ENCODE measurements around the gene ARL14. TPM values are rescaled to one million over a fixed set of nuclear protein-coding genes. Genes with fewer than 3 reads are reported as not detected.

The ARL14 gene
- total RNA-seq, 6 experiments from 2014 or later, result 0.31 to 0.66 TPM; not detected in 4

DNA sequence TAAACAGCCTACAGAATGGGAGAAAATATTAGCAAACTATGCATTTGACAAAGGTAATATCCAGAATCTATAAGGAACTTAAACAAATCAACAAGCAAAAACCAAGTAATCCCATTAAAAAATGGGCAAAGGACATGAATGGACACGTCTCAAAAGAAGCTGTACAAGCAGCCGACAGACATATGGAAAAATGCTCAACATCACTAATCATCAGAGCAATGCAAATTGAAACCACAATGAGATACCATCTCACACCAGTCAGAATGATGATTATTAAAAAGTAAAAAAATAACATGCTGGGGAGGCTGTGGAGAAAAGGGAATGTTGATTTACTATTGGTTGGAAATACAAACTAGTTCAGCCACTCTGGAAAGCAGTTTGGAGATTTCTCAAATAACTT lies 48.4 kb downstream of the ARL14 start:
- H3K9me3 ChIP-seq, result no peaks in the 10 kb centered on the region
- no peaks in the 10 kb centered on the region for H3K27me3 ChIP-seq
- intact Hi-C loops (cut with DNase I), result no loop called here
- H3K36me3 ChIP-seq, result no peaks in the 10 kb centered on the region
- DNase-seq (no peak), ATAC-seq (no peak)
- TF ChIP-seq, protein P1, sequence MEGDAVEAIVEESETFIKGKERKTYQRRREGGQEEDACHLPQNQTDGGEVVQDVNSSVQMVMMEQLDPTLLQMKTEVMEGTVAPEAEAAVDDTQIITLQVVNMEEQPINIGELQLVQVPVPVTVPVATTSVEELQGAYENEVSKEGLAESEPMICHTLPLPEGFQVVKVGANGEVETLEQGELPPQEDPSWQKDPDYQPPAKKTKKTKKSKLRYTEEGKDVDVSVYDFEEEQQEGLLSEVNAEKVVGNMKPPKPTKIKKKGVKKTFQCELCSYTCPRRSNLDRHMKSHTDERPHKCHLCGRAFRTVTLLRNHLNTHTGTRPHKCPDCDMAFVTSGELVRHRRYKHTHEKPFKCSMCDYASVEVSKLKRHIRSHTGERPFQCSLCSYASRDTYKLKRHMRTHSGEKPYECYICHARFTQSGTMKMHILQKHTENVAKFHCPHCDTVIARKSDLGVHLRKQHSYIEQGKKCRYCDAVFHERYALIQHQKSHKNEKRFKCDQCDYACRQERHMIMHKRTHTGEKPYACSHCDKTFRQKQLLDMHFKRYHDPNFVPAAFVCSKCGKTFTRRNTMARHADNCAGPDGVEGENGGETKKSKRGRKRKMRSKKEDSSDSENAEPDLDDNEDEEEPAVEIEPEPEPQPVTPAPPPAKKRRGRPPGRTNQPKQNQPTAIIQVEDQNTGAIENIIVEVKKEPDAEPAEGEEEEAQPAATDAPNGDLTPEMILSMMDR (IDR thresholded peaks at IDR 0.05), result no peak
- TF ChIP-seq POLR2A (IDR thresholded peaks at IDR 0.05), result no peak
- no peak overlapping the region for H3K27ac ChIP-seq
- H3K4me1 ChIP-seq, result no peaks in the 10 kb centered on the region
- WGBS (ENCODE audit: insufficient coverage, low coverage, low lambda C conversion rate, missing lambda C conversion rate), result 47% methylated on average over 2 of the region's 2 CpGs
- no peak overlapping the region for H3K4me3 ChIP-seq

Small RNAs within 50 kb of the gene (small RNA-seq; reads per million reads assigned to genes)
- gene RF00139, result 0 reads per million in 2 experiments

Other genes with a start within 250 kb of the ARL14 start
- under 1 TPM; 0.07 to 0.56 (median 0.31) TPM for gene TRIM59, start 227.4 kb upstream of the ARL14 start, total RNA-seq
- gene KPNA4, start 111.6 kb upstream of the ARL14 start, total RNA-seq, result 10 to 100 TPM; 14.4 to 32.5 (median 18.9) TPM
- gene PPM1L, start 79.1 kb downstream of the ARL14 start, total RNA-seq, result 10 to 100 TPM in 5 of 6 experiments, 1 to 10 TPM in 1; 6.9 to 25.4 (median 14.7) TPM